Activated CD8-positive, alpha-beta memory T cell treated with anti-CD3 and anti-CD28 coated beads for 4 hours (primary cell): ENCODE measurements around the gene BRAP.
A peak's percentile ranks its signal among the peaks of the same experiment; 100 is the strongest.
"Not testable (repeated sequence)": the region's sequence is repeated elsewhere in the genome, so short reads cannot be mapped to it uniquely, and the experiment has no call there.

Source experiments
- DNase-seq, 2 donors: peaks; one replicate each; pipeline ENCODE4 v3.0.0-alpha.2; 2020; ENCODE audit warnings: low read depth in 2 of 2

BRAP gene

GRCh38 chr12:111616177-111616623 lies 69.6 kb downstream of the BRAP start:
- no peak for DNase-seq

GRCh38 chr12:111607239-111607638 lies 78.5 kb downstream of the BRAP start:
- no peak for DNase-seq

GRCh38 chr12:111606767-111607230 lies 79.0 kb downstream of the BRAP start:
- no peak for DNase-seq

GRCh38 chr12:111605911-111606766 lies 79.6 kb downstream of the BRAP start:
- DNase-seq = no peak

- DNase-seq = not testable (repeated sequence)
Observed at GRCh38 chr12:111602857-111603256, 82.9 kb downstream of the BRAP start.

- no peak for DNase-seq
Observed at GRCh38 chr12:111602348-111602747, 83.4 kb downstream of the BRAP start.

GRCh38 chr12:111600986-111601385 lies 84.8 kb downstream of the BRAP start:
- not testable (repeated sequence) for DNase-seq

- no peak for DNase-seq
Observed at GRCh38 chr12:111600205-111600642, 85.5 kb downstream of the BRAP start.

- peak; percentile 75 to 78 for DNase-seq
Observed at GRCh38 chr12:111599453-111600204, 86.1 kb downstream of the BRAP start.

- DNase-seq = peak; percentile 25 to 36
Observed at GRCh38 chr12:111598637-111599452, 86.9 kb downstream of the BRAP start, which contains the start of gene ATXN2. Gene ATXN2 (minus strand): TSS chr12:111599315. CDS start chr12:111599034, 281 bp downstream.

- no peak for DNase-seq
Observed at GRCh38 chr12:111597831-111598636, 87.7 kb downstream of the BRAP start.

GRCh38 chr12:111596985-111597830 lies 88.5 kb downstream of the BRAP start:
- DNase-seq = no peak

GRCh38 chr12:111595341-111595835 lies 90.4 kb downstream of the BRAP start:
- not testable (repeated sequence) for DNase-seq
